Stimulated activated CD4-positive, alpha-beta T cell treated with anti-CD3 and anti-CD28 coated beads, TNF-alpha, amount 100 ng/mL, for 4 hours (primary cell): ENCODE data around the gene AGBL4.

ENCODE experiments used
- DNase-seq, 3 experiments: peaks; one replicate each; pipeline ENCODE4 v3.0.0-alpha.2; 2020; ENCODE audit warnings: low read depth in 3 of 3

AGBL4 gene

GRCh38 chr1:48488721-48489120, 1535.0 kb downstream of the AGBL4 start:
- no peak for DNase-seq
